HEK293 (cell line): ENCODE data around the gene NOTCH3.

Source experiments
- CTCF ChIA-PET: fragments of 350-600 bp; formaldehyde crosslinking; extraction: SDS; loops from one replicate; lab custom pipeline; 2021; ENCODE audit warnings: antibody characterized with exemption; lab: Yijun Ruan, JAX
- POLR2A ChIA-PET: fragments of 300-600 bp; formaldehyde crosslinking; extraction: SDS; loops from one replicate; lab custom pipeline; 2020; ENCODE audit warnings: antibody characterized with exemption, inconsistent platforms; lab: Yijun Ruan, JAX
- H3K27ac ChIP-seq: fragments of 200-500 bp; sonication (Bioruptor generic); 2 replicates; pipeline ENCODE4 v1.5.1; 2014; ENCODE audit warnings: low read depth, low read length, control low read depth, inconsistent platforms; ENCODE audit errors: extremely low read depth
- H3K36me3 ChIP-seq, 2 experiments: fragments of 200-500 bp in 1 of 2; sonication (Bioruptor generic) in 1 of 2; 1 replicate in 1 of 2; 2 replicates in 1 of 2; pipeline ENCODE4 v1.5.1; 2014 to 2017; ENCODE audit warnings: inconsistent platforms in 2 of 2, low read length in 2 of 2; ENCODE audit not compliant: control insufficient read depth in 2 of 2, insufficient read depth in 1 of 2
- H3K4me1 ChIP-seq: fragments of 200-500 bp; sonication (Bioruptor generic); 2 replicates; pipeline ENCODE4 v1.5.1; 2014; ENCODE audit warnings: mild to moderate bottlenecking, low read length, inconsistent platforms; ENCODE audit not compliant: control insufficient read depth, insufficient read depth
- H3K4me3 ChIP-seq: 2 replicates; pipeline ENCODE4 v1.5.1; 2011; ENCODE audit warnings: low read depth, mild to moderate bottlenecking, control low read depth, low read length, moderate library complexity
- H3K9me3 ChIP-seq: fragments of 200-500 bp; sonication (Bioruptor generic); 2 replicates; pipeline ENCODE4 v1.5.1; 2014; ENCODE audit warnings: low read depth, low read length, inconsistent platforms; ENCODE audit not compliant: control insufficient read depth, insufficient read depth
- CTCF ChIP-seq: fragments of 450-650 bp; formaldehyde crosslinking; IDR thresholded peaks from 2 replicates; pipeline ENCODE4 v1.5.1; 2016; ENCODE audit warnings: missing biosample characterization, missing genetic modification characterization
- HOXA7 ChIP-seq: sonication (generic); formaldehyde crosslinking; IDR thresholded peaks from 2 replicates; pipeline ENCODE4 v1.8.1; 2022; ENCODE audit warnings: missing genetic modification reagents, borderline replicate concordance
- PBX3 ChIP-seq: sonication (generic); formaldehyde crosslinking; IDR thresholded peaks from 2 replicates; pipeline ENCODE4 v1.8.1; 2022; ENCODE audit warnings: mild to moderate bottlenecking, moderate library complexity, missing genetic modification reagents
- SCRT2 ChIP-seq: fragments of 450-650 bp; formaldehyde crosslinking; IDR thresholded peaks from 2 replicates; pipeline ENCODE4 v1.5.1; 2016; ENCODE audit warnings: missing biosample characterization, missing genetic modification characterization
- SP2 ChIP-seq: fragments of 450-650 bp; formaldehyde crosslinking; IDR thresholded peaks from 2 replicates; pipeline ENCODE4 v1.5.1; 2016; ENCODE audit warnings: missing biosample characterization, missing genetic modification characterization
- ZFHX2 ChIP-seq: fragments of 450-650 bp; formaldehyde crosslinking; conservative IDR thresholded peaks from 2 replicates; pipeline ENCODE4 v1.5.1; 2016; ENCODE audit warnings: missing biosample characterization, missing genetic modification characterization
- ZNF121 ChIP-seq: fragments of 450-650 bp; formaldehyde crosslinking; IDR thresholded peaks from 2 replicates; pipeline ENCODE4 v1.5.1; 2016; ENCODE audit warnings: missing biosample characterization, missing genetic modification characterization
- ZNF280D ChIP-seq: fragments of 450-650 bp; formaldehyde crosslinking; IDR thresholded peaks from 2 replicates; pipeline ENCODE4 v1.5.1; 2016; ENCODE audit warnings: missing biosample characterization, missing genetic modification characterization
- ZNF350 ChIP-seq: fragments of 450-650 bp; formaldehyde crosslinking; IDR thresholded peaks from 2 replicates; pipeline ENCODE4 v1.5.0; 2017; ENCODE audit warnings: missing biosample characterization, mild to moderate bottlenecking, missing genetic modification characterization
- ZNF513 ChIP-seq: fragments of 450-650 bp; IDR thresholded peaks from 2 replicates; pipeline ENCODE4 v1.5.1; 2018; ENCODE audit warnings: missing biosample characterization, missing genetic modification characterization
- ZNF514 ChIP-seq: fragments of 450-650 bp; formaldehyde crosslinking; IDR thresholded peaks from 2 replicates; pipeline ENCODE4 v1.5.1; 2016; ENCODE audit warnings: missing biosample characterization, missing genetic modification characterization
- ZNF518A ChIP-seq: fragments of 450-650 bp; formaldehyde crosslinking; conservative IDR thresholded peaks from 2 replicates; pipeline ENCODE4 v1.5.1; 2016; ENCODE audit warnings: low read depth, missing biosample characterization, missing genetic modification characterization
- ZNF624 ChIP-seq: fragments of 450-650 bp; formaldehyde crosslinking; IDR thresholded peaks from 2 replicates; pipeline ENCODE4 v1.5.1; 2017; ENCODE audit warnings: missing biosample characterization, missing genetic modification characterization
- ZNF660 ChIP-seq: fragments of 450-650 bp; IDR thresholded peaks from 2 replicates; pipeline ENCODE4 v1.5.1; 2018; ENCODE audit warnings: missing biosample characterization, mild to moderate bottlenecking, missing genetic modification characterization
- ZSCAN16 ChIP-seq: fragments of 450-650 bp; formaldehyde crosslinking; IDR thresholded peaks from 2 replicates; pipeline ENCODE4 v1.5.1; 2016; ENCODE audit warnings: missing biosample characterization, missing genetic modification characterization

The NOTCH3 gene

GRCh38 chr19:15191982-15192381 is 8.8 kb downstream of the NOTCH3 start:
- no peak overlapping the region for H3K4me3 ChIP-seq
- no peak for TF ChIP-seq ZNF513 (tag by site-specific recombination)
- H3K36me3 ChIP-seq: peaks cover 0 to 61% of the 10 kb centered on the region in 2 experiments; a peak in 2 of 3 replicates
- H3K9me3 ChIP-seq: no peaks in the 10 kb centered on the region
- no peak overlapping the region for H3K27ac ChIP-seq
- ChIA-PET POLR2A (no interaction called here), CTCF (no interaction called here)
- no peaks in the 10 kb centered on the region for H3K4me1 ChIP-seq

- TF ChIP-seq ZNF513 (tag by site-specific recombination) (no peak), ZNF280D (tag by site-specific recombination) (no peak), SP2 (no peak), ZFHX2 (tag by site-specific recombination) (no peak), CTCF (tag by site-specific recombination) (no peak), ZNF350 (tag by site-specific recombination) (no peak), PBX3 (CRISPR knock-in tag) (no peak), ZNF518A (no peak), ZSCAN16 (tag by site-specific recombination) (no peak), ZNF624 (no peak), ZNF121 (tag by site-specific recombination) (no peak), HOXA7 (no peak), ZNF660 (no peak), ZNF514 (no peak), SCRT2 (tag by site-specific recombination) (no peak)
- ChIA-PET POLR2A (no interaction called here), CTCF (no interaction called here)
- H3K27ac ChIP-seq: no peak overlapping the region
- no peaks in the 10 kb centered on the region for H3K9me3 ChIP-seq
- H3K36me3 ChIP-seq: peaks cover 0 to 61% of the 10 kb centered on the region in 2 experiments; a peak in 2 of 3 replicates
- H3K4me1 ChIP-seq: no peaks in the 10 kb centered on the region
- no peak overlapping the region for H3K4me3 ChIP-seq
Measured at GRCh38 chr19:15191514-15191913, 9.3 kb downstream of the NOTCH3 start.
